ENCODE measurements around the gene VASN. TPM values are rescaled to one million over a fixed set of nuclear protein-coding genes. Genes with fewer than 3 reads are reported as not detected.

VASN gene
- total and polyA plus RNA-seq, 8 donors, result 3.7 to 25.6 (median 10.9) TPM

GRCh38 chr16:4389051-4389955, 17.7 kb downstream of the VASN start:
- peaks cover 6 to 94% (median 67%) of the 10 kb centered on the region in 4 donors for H3K36me3 ChIP-seq
- WGBS, 5 donors, result 65 to 82% (median 70%) methylated on average over 16 to 27 of the region's 27 CpGs
- intact Hi-C loops (cut with DNase I; ENCODE audit: low total_unique reads), result no loop called here
- H3K4me3 ChIP-seq, result no peak overlapping the region
- H3K4me1 ChIP-seq, result peaks cover 20 to 51% (median 27%) of the 10 kb centered on the region in 4 donors
- peak overlapping the region in 4 of 5 donors; percentile 6 to 55 (median 44) for H3K27ac ChIP-seq
- no peak for DNase-seq
- H3K9me3 ChIP-seq, result no peaks in the 10 kb centered on the region
- H3K27me3 ChIP-seq, result no peaks in the 10 kb centered on the region
- TF ChIP-seq POLR2AphosphoS5 (IDR thresholded peaks at IDR 0.05) (no peak), POLR2A (IDR thresholded peaks at IDR 0.05) (no peak), EP300 (IDR thresholded peaks at IDR 0.05) (no peak)
- TF ChIP-seq, protein P1, sequence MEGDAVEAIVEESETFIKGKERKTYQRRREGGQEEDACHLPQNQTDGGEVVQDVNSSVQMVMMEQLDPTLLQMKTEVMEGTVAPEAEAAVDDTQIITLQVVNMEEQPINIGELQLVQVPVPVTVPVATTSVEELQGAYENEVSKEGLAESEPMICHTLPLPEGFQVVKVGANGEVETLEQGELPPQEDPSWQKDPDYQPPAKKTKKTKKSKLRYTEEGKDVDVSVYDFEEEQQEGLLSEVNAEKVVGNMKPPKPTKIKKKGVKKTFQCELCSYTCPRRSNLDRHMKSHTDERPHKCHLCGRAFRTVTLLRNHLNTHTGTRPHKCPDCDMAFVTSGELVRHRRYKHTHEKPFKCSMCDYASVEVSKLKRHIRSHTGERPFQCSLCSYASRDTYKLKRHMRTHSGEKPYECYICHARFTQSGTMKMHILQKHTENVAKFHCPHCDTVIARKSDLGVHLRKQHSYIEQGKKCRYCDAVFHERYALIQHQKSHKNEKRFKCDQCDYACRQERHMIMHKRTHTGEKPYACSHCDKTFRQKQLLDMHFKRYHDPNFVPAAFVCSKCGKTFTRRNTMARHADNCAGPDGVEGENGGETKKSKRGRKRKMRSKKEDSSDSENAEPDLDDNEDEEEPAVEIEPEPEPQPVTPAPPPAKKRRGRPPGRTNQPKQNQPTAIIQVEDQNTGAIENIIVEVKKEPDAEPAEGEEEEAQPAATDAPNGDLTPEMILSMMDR (IDR thresholded peaks at IDR 0.05), result no peak

DNA sequence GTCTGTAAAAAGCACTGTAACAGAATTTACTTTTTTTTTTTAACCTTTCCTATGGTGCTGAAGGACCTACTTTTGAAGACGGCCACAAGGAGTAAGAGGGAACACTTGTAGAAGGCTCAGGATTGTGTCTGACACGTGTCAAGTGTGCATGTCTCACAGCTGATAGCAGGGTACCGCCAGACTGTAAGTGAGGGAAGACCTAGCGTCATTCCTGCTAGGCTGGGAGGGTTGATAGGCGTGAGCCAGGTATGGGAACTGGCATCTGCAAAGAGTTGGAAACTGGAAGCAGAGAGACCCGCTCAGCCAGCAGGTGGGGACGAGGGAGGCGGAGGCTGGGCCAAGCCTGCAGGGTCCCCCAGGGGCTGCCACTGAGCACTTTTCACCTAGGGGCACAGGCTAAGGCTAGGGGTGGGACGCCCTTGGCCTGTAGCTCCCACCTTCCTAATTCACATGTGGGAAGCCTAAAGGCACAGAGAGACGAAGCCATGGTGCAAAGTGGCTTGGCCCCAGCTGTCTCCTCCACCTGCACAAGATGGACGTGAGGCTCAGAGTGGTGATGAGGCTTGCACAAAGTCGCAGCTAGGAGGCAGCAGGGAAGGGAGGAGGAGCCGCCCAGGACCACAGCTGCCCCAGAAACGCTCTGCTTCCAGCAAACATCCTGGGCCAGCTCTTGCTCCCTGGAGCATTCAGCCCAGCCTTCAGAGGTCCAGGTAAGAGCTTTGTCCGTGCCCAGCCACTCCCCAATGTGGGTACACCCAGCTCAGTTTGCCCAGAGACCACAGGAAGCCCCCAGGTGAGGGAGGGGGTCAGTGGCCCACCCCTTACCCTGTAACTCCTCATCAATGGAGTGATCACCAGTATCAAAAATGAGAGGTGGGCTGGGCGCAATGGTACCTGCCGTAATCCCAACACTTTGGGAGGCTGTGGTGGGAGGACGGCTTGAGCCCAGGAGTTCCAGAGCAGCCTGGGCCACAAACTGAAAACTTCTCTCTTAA, 18.9 kb downstream of the VASN start:
- WGBS, 5 donors, result 87 to 91% (median 91%) methylated on average over 18 of the region's 18 CpGs

GRCh38 chr16:4391631-4392381, 20.2 kb downstream of the VASN start:
- intact Hi-C loops (cut with DNase I; ENCODE audit: low total_unique reads), result no loop called here
- Histone ChIP-seq H3K4me3 (no peak overlapping the region), H3K4me1 (peaks cover 18 to 39% (median 21%) of the 10 kb centered on the region in 4 donors), H3K27me3 (no peaks in the 10 kb centered on the region), H3K9me3 (no peaks in the 10 kb centered on the region), H3K36me3 (peaks cover 16 to 92% (median 61%) of the 10 kb centered on the region in 4 donors), H3K27ac (peak overlapping the region in 4 of 5 donors; percentile 69 to 80 (median 73))
- 78 to 89% (median 87%) methylated on average over 11 to 22 of the region's 22 CpGs for WGBS, 5 donors
- DNase-seq, result no peak
- TF ChIP-seq, protein P1 (IDR thresholded peaks at IDR 0.05), result peak in 1 of 7 experiments; percentile 9
- no peak for TF ChIP-seq EP300 (IDR thresholded peaks at IDR 0.05)

More for the DNA sequence above, 18.9 kb downstream of the VASN start:
- Histone ChIP-seq H3K27ac (no peak overlapping the region), H3K4me3 (no peak overlapping the region), H3K36me3 (peaks cover 16 to 94% (median 67%) of the 10 kb centered on the region in 4 donors), H3K4me1 (peaks cover 20 to 51% (median 27%) of the 10 kb centered on the region in 4 donors), H3K9me3 (no peaks in the 10 kb centered on the region), H3K27me3 (no peaks in the 10 kb centered on the region)
- TF ChIP-seq POLR2AphosphoS5 (IDR thresholded peaks at IDR 0.05) (no peak), EP300 (IDR thresholded peaks at IDR 0.05) (no peak), POLR2A (IDR thresholded peaks at IDR 0.05) (no peak)
- TF ChIP-seq, protein P1 (IDR thresholded peaks at IDR 0.05), result no peak
- no peak for DNase-seq
- intact Hi-C loops (cut with DNase I; ENCODE audit: low total_unique reads), result no loop called here
